Endothelial cell of umbilical vein (primary cell): ENCODE results near the gene CARMIL1. TPM values are rescaled to one million over a fixed set of nuclear protein-coding genes. Genes with fewer than 3 reads are reported as not detected.

ENCODE experiments used
- BruUV-seq: library from RNA; stranded (reverse); fragments of 400-500 nt; replicated peaks from 2 replicates; lab custom pipeline; 2021; lab: Mats Ljungman, UMichigan
- CTCF ChIA-PET: fragments of 300-600, 350-600 bp; sonication (Branson Sonifier 250); formaldehyde crosslinking; loops from one replicate; lab custom pipeline; 2021; ENCODE audit warnings: antibody characterized with exemption, inconsistent platforms; lab: Charles Lee
- POLR2A ChIA-PET: fragments of 300-600, 350-600 bp; sonication (Branson Sonifier 250); formaldehyde crosslinking; loops from one replicate; lab custom pipeline; 2021; ENCODE audit warnings: antibody characterized with exemption, inconsistent platforms; lab: Charles Lee
- DNase-seq: peaks from one replicate; pipeline ENCODE4 v3.0.0-alpha.2; 2011; ENCODE audit warnings: low read depth, low spot score
- FAIRE-seq: peaks from 2 replicates; lab custom pipeline; 2011; peaks lifted over from hg19 to GRCh38; lab: Jason Lieb, UNC
- H2AFZ ChIP-seq: 2 replicates; pipeline ENCODE4 v1.6.0; 2012; ENCODE audit warnings: low read depth, low read length, control low read depth, inconsistent platforms
- H3K27ac ChIP-seq: 2 replicates; pipeline ENCODE4 v1.5.1; 2011; ENCODE audit warnings: low read depth, mild to moderate bottlenecking, control low read depth, low read length, moderate library complexity; ENCODE audit not compliant: insufficient read depth
- H3K27me3 ChIP-seq, 2 experiments: 2 replicates each; pipeline versions ENCODE4 v1.6.0 to v1.6.1; 2011; ENCODE audit warnings: low read length in 2 of 2, mixed read lengths in 1 of 2; ENCODE audit not compliant: control insufficient read depth in 2 of 2, insufficient read depth in 2 of 2
- H3K36me3 ChIP-seq, 2 experiments: 2 replicates in 1 of 2; 3 replicates in 1 of 2; pipeline ENCODE4 v1.5.1; 2011; ENCODE audit warnings: low read length in 2 of 2, mild to moderate bottlenecking in 1 of 2, moderate library complexity in 1 of 2; ENCODE audit not compliant: control insufficient read depth in 2 of 2, insufficient read depth in 2 of 2; ENCODE audit errors: extremely low read depth in 1 of 2
- H3K4me1 ChIP-seq: 3 replicates; pipeline ENCODE4 v1.5.1; 2011; ENCODE audit warnings: mild to moderate bottlenecking, low read length; ENCODE audit not compliant: control insufficient read depth, insufficient read depth; ENCODE audit errors: extremely low read depth
- H3K4me2 ChIP-seq: 2 replicates; pipeline ENCODE4 v1.6.1; 2011; ENCODE audit warnings: low read length, control low read depth, mixed read lengths; ENCODE audit not compliant: insufficient read depth
- H3K4me3 ChIP-seq, 3 experiments: fragments of 200-600 bp in 1 of 3; sonication (generic), shearing (Covaris generic) in 1 of 3; replicated peaks in 1 of 3; 2 replicates each; pipeline ENCODE4 v1.5.1; 2011 to 2016; ENCODE audit warnings: control low read depth in 3 of 3, low read length in 3 of 3, mild to moderate bottlenecking in 2 of 3, inconsistent platforms in 1 of 3, low read depth in 1 of 3, moderate library complexity in 1 of 3; ENCODE audit not compliant: insufficient read depth in 1 of 3
- H3K79me2 ChIP-seq: 2 replicates; pipeline ENCODE4 v1.6.0; 2012; ENCODE audit warnings: low read length, inconsistent platforms; ENCODE audit not compliant: control insufficient read depth, insufficient read depth
- H3K9ac ChIP-seq: replicated peaks from 2 replicates; pipeline ENCODE3; 2011; ENCODE audit warnings: low read length, control low read depth; ENCODE audit not compliant: insufficient read depth; ENCODE audit errors: extremely low read depth
- H3K9me1 ChIP-seq: replicated peaks from 3 replicates; pipeline ENCODE4 v1.6.0; 2011; ENCODE audit warnings: mild to moderate bottlenecking, low read length; ENCODE audit not compliant: control insufficient read depth, insufficient read depth; ENCODE audit errors: extremely low read depth
- H3K9me3 ChIP-seq: replicated peaks from 2 replicates; pipeline ENCODE4 v1.5.1; 2012; ENCODE audit warnings: low read length, inconsistent platforms; ENCODE audit not compliant: control insufficient read depth, insufficient read depth
- H4K20me1 ChIP-seq: replicated peaks from 2 replicates; pipeline ENCODE3; 2011; ENCODE audit warnings: mild to moderate bottlenecking, low read length; ENCODE audit not compliant: control insufficient read depth, insufficient read depth; ENCODE audit errors: extremely low read depth
- CTCF ChIP-seq, 2 donors: IDR thresholded peaks; 1 replicate in 1 of 2; 2 replicates in 1 of 2; pipeline ENCODE4 v1.5.1; 2011; ENCODE audit warnings: low read length in 2 of 2, mild to moderate bottlenecking in 2 of 2, moderate library complexity in 2 of 2, control low read depth in 1 of 2, inconsistent platforms in 1 of 2, low read depth in 1 of 2; ENCODE audit not compliant: insufficient read depth in 1 of 2; ENCODE audit errors: extremely low read depth in 1 of 2
- EZH2 ChIP-seq: IDR thresholded peaks from 2 replicates; pipeline ENCODE4 v1.6.1; 2012; ENCODE audit warnings: borderline replicate concordance, low read depth, mild to moderate bottlenecking, moderate library complexity, low read length, inconsistent platforms; ENCODE audit not compliant: severe bottlenecking
- FOS ChIP-seq: IDR thresholded peaks from 2 replicates; pipeline ENCODE4 v1.6.1; 2011; ENCODE audit warnings: mild to moderate bottlenecking, low read length, moderate library complexity, borderline replicate concordance; ENCODE audit not compliant: insufficient read depth
- GATA2 ChIP-seq: IDR thresholded peaks from 2 replicates; pipeline ENCODE4 v1.7.0; 2011; ENCODE audit warnings: low read depth, mild to moderate bottlenecking, moderate library complexity, mixed read lengths, low read length; ENCODE audit not compliant: insufficient read length, insufficient read depth
- JUN ChIP-seq: IDR thresholded peaks from 2 replicates; pipeline ENCODE4 v1.6.1; 2011; ENCODE audit warnings: borderline replicate concordance, low read depth; ENCODE audit not compliant: insufficient read length, insufficient read depth
- MYC ChIP-seq: IDR thresholded peaks from one replicate; pipeline ENCODE4 v1.6.1; 2011; ENCODE audit warnings: mild to moderate bottlenecking, low read depth, low read length
- POLR2A ChIP-seq: IDR thresholded peaks from 2 replicates; pipeline ENCODE4 v1.6.1; 2012; ENCODE audit warnings: low read depth, mild to moderate bottlenecking, control low read depth, low read length
- POLR2AphosphoS5 ChIP-seq: IDR thresholded peaks from 2 replicates; pipeline ENCODE4 v1.6.1; 2012; ENCODE audit warnings: low read depth, mild to moderate bottlenecking, control low read depth, low read length, moderate library complexity; ENCODE audit not compliant: insufficient read depth
- dilution Hi-C: fragments of 300-500 bp; cut with MboI; formaldehyde crosslinking; loops from one replicate; pipeline ENCODE4 v1.15.0; 2019; ENCODE audit warnings: low sequenced_read_pairs; ENCODE audit not compliant: extremely low pct_ligation_motif_present
- intact Hi-C: fragments of 100-400 bp; cut with micrococcal nuclease; formaldehyde crosslinking; loops from one replicate; pipeline ENCODE4 v1.10.0; 2022
- polyA plus RNA-seq, 4 experiments: library from polyadenylated mRNA; depleted of rRNA in 3 of 4; stranded (reverse) in 3 of 4; unstranded in 1 of 4; fragments of >200 nt; gene quantifications; 2 replicates each; pipeline versions ENCODE4 v1.2.1 to v1.2.3, GENCODE V29; 2011 to 2012; ENCODE audit warnings: missing spikeins in 1 of 4
- total RNA-seq: library from RNA; stranded (reverse); gene quantifications from 2 replicates; pipeline ENCODE4 v1.2.3, GENCODE V29; 2021
- TF ChIP-seq, protein P1 (sequence below): IDR thresholded peaks from 2 replicates; pipeline ENCODE4 v1.6.1; 2011; ENCODE audit not compliant: insufficient read depth, insufficient read length

Gene CARMIL1
- total and polyA plus RNA-seq, 2 donors (not counting 3 experiments of a cell fraction or from before 2014, with no cell fraction given) = 1.3 to 8.7 TPM

DNA sequence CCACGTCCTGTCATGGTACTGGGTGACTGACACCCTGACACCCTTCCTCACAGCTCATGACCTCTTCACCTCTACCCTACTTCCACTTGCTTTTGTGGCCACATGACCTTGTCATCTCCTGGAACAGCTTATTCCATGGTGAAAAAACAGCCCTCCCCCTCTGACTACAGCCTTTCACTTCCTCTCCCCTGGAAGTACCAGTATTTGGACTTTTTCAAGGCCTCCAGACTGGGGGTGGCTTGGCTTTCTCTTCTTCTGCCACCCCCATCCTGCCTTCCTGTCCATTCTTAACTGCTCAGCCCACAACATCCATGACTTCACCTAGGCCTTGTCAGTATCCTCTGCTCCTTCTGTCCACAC lies 168.4 kb downstream of the CARMIL1 start:
- no peaks in the 10 kb centered on the region for H3K27me3 ChIP-seq
- no peaks in the 10 kb centered on the region for H3K36me3 ChIP-seq
- ChIA-PET CTCF (interaction anchor here (1.2 kb wide), 1 partner anchor 9 kb away, joined by 4 read pairs; no protein-coding TSS in a partner anchor), POLR2A (no interaction called here)
- no peaks in the 10 kb centered on the region for H3K9me1 ChIP-seq
- no peak overlapping the region for H2AFZ ChIP-seq
- no peaks in the 10 kb centered on the region for H4K20me1 ChIP-seq
- intact Hi-C loops (no loop called here), dilution Hi-C loops (no loop called here)
- H3K9ac ChIP-seq = no peak overlapping the region
- no peak overlapping the region for H3K27ac ChIP-seq
- FAIRE-seq = no peak
- H3K4me3 ChIP-seq = no peak overlapping the region
- no peaks in the 10 kb centered on the region for H3K9me3 ChIP-seq
- BruUV-seq = no TSS peak
- no peaks in the 10 kb centered on the region for H3K79me2 ChIP-seq
- peaks cover 9% of the 10 kb centered on the region for H3K4me1 ChIP-seq
- no peak overlapping the region for H3K4me2 ChIP-seq
- DNase-seq = no peak
- TF ChIP-seq FOS (no peak), POLR2AphosphoS5 (no peak), POLR2A (no peak), EZH2 (no peak), GATA2 (no peak), CTCF (IDR thresholded peaks at IDR 0.05; ENCODE audit: extremely low read depth in 1 of 2, insufficient read depth in 1 of 2, low read depth in 1 of 2, low read length in 2 of 2) (no peak), JUN (no peak), MYC (no peak)
- TF ChIP-seq, protein P1, sequence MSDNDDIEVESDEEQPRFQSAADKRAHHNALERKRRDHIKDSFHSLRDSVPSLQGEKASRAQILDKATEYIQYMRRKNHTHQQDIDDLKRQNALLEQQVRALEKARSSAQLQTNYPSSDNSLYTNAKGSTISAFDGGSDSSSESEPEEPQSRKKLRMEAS = no peak
